Measurements from ENCODE around the gene CACNA1S.

CACNA1S gene

DNA sequence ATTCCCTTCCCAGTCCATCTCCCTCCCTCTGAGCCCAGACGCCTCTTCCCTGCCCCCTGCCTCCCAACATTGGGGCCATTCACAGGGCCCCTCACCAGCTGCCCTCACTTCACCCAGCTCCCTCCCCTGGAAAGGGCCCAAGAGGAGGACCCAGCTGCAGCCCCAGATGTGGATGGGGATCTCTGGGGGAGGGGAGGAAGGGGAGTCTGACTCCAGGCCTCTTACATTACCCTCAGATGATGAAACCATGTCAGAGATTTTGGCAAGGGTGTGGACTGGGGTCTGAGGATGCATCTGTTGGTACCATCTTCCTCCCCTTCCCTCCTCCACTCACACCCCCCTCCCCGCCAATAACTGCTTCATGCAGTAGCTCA is 87.6 kb downstream of the CACNA1S start:
- DNase-seq = no peak

DNA sequence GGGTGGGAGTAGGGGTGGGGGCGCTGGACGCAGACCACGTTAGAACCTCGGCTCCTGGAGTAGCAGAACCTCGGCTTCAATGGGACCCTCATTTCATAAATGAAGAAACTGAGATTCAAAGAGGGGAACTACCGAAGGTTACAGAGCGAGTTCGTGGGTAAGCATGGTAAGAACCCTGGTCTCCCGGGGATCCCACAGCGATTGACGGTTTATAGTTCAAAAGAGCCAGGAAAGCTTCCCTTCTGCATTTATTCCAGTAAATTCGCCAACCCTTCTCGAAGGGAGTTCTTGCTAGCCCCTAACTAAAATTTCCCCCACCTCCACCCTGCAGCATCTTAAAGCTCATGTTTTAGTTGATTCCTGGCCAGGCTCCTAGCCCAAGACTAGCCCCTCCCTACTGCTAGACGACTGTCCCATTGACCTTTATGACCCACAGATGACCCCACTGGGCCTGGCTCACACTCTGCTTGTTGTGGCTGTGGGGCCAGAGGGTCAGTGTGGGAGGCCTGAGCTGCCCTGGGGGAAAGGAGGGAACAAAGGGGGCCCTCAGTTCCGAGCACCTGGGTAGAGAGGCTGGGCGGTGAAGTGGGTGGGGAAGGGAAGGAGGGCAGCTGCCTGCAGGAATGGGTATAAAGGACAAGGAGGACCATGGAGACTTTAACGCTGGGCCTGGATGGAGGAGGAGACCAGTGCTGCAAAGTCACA is 88.2 kb downstream of the CACNA1S start:
- DNase-seq = no peak

DNA sequence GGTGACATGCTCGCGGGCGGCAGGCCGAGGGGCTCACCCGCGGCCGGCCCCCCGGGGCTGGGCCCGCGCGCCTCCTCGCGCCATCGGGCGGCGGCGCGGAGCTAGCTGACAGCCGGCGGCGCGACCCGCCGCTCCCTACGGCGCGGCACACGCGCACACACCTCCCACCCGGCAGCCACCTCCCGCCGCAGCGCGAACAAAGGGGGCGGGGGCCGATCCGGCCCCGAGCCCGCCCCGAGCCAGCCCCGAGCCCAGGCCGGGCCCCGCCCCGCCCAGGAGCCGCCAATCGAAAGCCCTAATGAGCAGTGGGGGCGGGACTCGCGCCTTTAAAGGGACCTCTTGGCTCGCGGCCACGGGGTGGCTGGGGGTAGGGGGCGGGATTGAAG is 88.7 kb downstream of the CACNA1S start, which contains the start of gene KIF21B:
Gene KIF21B (minus strand): TSS at position 198 of the 386 bp plus-strand sequence. CDS start 331 bp downstream, outside the sequence.
- DNase-seq = peak; percentile 24 to 49

DNA sequence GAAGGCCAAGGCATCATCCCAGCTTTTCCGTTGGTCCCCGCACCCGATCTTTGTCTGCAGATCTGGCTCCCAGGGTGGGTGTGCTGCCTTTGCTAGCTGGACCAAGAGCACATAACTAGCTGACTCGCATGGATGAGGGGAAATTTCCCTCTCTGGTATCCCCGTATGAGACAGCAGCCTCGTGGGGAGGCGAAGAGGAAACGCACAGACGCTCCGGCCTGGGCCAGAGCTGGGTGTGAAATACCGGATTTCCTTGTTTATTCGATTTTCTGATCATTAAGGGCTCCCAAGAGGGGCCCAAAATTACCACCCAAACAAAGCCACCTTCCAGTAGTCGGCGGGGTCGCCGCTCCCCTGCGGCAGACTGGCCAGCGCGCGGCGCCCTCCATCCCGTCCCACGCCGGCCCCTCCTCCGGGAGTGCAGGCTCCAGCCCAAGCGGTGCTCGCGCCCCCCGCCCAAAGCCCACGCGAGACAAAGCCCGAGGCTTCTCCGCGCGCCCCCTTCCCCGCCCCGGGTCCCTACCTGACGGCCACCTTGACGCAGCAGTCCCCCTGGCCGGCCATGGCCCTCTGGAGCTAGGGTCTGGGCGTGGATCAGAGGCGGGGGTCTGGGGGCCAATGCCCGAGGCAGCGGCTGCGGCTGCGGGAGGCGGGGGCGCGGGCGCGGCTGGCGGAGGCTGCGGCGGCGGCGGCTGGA is 89.3 kb downstream of the CACNA1S start:
- no peak for DNase-seq

DNA sequence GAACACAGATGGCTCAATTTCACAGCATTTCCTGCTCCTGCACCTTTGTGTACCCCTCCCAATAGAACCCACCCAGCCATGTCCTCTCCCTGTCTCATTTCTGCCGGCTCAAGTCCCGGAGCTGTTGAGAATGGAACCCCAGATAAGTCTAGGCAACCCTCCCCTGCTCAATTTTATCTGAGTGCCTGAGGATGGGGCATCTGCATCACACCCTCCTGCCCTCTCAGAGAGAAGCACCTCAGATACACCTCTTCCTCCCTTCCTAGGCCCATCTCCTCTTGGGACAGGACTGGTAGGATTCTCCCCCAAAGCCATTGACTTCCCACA is 89.8 kb downstream of the CACNA1S start:
- no peak for DNase-seq

DNA sequence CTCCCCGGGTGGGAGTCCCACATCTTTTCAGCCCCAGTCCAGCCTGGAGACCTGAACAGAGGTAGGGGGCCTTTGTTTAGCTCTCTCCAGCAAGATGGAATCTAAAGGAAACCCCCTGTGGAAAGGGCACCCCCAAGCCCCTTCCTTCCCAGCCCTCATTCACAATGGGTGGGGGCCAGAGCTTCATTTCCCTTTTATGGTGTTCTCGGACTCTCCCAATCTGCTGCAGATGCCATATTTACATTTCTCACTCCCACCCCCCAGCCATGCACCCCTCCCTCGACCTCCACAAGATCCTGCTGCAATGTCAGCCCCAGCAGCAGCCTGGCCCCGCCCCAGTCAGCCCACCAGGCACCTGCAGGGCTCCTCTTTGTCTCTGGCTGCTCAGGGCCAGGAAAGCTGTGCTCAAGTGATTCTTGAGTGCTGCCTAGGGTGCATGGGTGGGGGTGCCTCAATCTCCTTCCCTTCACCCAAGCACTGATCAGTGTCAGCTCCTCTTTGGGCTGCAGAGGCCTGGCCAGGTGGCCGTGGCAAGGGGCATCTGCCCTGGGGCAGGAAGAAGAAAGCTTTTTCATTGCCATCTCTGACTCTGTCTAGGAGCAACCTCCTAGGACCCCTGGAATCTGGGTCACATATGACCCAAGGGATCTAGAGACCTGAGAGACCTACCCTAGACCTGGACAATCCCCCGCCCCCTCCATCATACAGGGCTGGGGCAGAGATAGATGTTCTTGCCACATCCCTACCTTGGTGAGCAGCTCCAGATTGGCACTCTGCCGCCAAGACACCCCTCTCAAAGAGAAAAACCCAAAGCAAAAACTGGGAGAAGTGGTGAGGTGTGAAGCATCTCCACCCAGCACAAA is 90.4 kb downstream of the CACNA1S start:
- DNase-seq = no peak

DNA sequence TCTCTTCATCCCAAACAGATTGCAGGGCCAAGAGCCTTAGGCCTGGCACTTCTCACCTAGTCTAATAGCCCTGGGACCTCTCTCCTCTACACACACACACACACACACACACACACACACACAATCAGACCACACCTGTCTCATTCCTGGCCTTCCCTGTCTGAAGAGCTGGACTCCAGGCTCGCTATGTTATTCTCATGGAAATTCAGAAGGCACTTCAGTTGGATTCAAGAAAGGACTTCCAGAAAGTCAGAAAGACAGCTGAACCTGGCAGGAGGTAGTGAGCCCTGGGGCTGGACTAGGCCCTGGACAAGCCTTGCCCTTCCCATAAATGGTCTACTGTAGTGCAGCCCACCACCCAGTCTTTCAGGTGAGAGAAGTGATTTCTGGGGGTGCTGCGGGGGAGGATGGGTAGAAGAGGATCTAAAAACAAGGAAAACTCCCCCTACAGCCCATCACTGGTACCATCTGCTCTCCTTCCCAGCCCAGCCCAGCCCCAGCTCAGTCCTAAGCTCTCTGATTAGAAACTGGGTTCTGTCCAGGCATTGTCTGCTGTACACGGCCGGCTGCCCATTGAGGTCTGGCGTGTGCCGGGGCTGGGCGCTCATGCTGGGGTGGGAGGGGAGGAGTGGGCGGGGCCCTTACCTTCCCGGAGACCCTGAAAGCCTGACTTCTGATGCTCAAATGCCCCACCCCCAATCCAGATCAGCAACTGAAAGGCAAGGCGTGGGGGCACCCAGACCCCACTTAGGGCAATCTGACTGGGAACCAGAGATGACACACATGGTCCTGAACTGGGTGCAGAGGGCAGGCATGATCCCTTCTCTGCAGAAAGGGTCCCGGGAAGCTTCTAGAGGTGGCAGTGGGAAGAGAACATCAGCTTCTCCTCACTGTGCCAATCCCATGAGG is 91.3 kb downstream of the CACNA1S start:
- DNase-seq = no peak

DNA sequence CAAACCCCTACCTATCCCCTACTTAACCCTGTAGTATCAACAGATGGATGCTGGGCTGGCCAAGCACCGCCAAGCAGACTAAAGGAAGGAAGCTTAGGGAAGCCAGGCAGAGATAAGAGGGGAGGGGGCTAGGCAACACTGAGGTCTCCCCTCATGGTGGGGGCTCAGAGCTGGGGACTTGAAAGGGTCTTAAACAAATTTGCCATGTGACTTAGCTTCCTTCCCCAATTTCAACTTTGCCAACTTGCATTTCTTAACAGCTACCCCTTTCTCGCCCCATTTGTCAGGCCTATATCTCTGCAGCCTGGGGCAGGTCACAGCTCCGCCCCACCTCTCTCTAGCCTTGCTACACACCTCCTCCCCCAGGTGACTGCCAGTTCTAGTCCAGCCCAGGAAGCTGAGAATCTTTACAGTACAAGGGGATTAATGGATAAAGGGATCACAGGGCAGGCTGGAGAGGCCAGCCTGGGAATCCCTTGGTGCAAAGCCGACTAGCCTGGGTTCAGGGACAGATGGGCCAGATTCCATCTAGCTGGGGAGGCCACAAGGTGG is 92.1 kb downstream of the CACNA1S start:
- DNase-seq = no peak

DNA sequence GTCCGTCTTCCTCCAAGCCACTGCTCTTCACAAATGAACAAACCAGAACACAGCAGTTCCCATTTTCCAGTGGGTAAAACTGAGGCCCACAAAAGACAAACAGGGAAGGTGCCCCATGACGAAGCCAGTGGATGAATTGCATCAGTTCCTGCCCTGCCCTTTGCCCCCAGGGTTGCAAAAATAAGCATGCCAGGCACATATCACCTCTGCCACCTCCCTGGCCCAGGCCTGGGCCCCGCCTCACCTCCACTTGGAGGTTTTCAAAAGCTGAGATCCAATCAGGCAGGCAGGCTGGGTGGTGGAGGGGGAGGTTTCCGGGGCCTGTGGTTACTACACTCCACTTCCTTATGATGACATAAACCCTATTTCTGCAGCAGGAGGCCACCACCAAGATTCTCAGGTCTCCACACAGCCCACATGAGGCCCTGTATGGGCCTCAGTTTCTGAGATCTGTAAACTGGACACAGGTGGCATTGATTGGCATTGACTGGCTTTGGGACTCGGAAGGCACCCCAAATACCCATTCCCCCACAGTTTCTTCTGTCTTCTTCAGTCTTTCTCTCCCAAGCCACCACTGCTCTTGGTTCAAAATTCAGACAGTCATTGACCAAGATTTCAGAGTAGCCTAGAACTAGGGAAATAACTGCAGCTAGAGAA is 92.8 kb downstream of the CACNA1S start:
- DNase-seq = no peak

DNA sequence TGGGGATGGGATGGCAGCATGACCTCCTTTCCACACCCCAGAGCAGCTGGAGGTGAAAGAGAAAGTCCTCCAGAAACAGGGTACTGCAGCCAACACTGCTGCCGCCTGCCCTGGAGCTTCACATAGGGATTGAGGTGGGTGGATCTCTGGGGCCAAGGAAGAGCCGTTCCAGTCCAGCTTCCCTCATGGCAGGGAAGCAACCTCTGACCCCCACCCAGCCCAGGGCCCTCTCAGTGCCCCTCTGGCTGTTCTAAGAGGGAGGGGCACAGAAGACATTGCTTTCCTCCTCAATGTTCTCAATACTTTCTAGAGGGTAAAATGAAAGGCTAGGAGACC is 94.4 kb downstream of the CACNA1S start:
- DNase-seq = no peak

DNA sequence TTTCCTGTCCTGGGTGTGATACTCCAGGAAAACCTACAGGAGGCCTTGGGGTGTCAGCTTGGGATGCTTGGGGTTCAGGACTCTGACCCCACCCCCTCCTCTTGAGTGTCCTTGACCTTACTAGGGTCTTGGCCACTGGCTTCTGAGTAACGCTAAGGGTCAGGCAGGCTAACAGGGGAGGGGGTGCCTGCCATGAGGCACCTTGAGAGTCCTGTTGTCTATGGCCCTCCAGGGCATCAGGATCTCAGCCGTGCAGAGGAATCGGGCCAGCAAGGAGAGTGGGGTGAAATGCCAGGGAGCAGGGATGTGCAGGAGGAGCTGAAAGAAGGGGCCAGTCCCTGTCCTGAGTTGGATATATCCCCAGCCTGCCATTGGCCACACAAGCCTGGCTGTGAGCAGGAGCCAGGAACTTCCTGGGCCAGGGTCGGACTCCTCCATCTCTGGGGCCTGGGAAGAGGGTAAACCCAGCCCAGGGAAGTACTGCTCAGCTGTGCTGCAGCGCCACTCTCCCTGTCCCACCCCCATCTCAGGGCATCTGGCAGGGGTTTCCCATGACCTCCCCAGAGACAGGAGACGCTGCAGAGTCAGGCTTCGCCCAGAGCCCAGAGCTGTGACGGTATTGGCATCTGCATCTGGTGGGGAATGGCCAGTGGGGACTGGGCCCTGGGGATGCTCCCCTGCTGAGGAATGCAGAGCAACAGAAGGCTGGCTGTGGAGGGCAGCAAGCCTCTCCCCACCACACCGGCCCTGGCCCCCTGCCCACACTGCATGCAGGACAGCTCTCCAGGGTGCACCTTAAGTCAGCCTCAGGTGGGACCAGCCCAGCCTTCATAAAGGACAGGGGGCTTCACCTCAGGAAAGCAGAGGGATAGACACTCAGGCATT is 95.0 kb downstream of the CACNA1S start:
- no peak for DNase-seq

DNA sequence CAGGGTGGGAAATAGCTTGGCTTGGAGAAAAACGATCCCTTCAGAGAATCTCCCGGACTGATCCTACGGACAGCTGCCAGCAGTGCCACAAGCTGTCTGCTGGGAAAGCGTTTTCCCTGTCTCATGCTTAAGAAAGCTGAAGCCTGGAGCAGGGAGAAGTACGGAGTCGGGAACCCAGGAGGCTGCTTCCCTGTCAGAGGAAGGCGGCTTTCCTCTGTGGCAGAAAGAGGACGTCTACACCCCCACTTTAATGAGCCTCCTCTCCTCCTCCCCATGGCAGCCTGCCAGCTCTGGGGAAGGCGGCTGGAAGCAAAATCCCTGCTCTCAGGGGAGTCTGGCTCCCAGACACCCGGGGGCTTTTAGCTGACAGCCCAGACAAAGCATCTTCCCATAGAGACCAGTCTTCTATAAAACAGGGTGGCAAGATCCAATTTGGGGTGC is 96.0 kb downstream of the CACNA1S start:
- DNase-seq = no peak

DNA sequence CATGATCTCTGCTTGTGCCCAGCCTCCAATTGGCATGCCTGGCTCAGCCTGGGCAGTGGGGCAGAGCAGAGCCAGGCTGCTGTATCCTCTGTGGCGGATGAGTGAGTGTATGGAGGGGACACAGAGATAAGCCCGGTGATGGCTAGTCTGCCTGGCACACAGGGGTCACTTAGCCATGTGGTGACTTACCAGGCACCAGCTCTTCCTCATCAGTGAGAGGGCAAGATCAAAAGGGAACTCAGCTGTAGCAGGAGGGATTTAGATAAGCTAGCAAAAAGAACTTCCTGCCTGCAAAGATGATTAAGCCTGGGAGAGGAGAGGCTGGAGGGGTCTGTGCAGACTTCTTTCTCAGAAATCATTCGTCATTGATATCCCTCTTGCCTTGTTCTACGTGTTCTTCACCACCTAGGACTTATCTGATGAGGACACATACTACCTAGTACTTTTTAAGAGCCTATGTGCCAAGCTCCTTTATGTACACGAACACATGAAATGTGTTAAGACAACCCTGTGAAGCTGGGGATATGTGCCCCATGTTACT is 96.6 kb downstream of the CACNA1S start:
- DNase-seq = no peak

DNA sequence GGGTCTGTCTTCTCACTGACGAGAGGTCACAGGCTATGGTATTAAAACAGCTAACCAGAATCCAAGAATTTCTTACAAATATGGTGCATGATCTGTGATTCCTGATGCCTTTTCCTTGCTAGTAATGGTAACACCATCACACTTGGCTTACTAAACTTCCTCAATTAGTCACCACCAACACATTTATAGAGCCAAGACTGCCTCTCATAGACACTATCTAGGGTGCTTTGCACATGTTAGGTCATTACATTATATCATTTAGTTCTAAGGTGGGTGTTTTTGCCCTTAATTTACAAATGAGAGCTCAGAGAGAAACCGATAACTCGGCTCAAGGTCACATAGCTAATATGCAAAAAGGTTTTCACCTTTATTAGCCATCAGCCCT is 97.4 kb downstream of the CACNA1S start:
- no peak for DNase-seq

DNA sequence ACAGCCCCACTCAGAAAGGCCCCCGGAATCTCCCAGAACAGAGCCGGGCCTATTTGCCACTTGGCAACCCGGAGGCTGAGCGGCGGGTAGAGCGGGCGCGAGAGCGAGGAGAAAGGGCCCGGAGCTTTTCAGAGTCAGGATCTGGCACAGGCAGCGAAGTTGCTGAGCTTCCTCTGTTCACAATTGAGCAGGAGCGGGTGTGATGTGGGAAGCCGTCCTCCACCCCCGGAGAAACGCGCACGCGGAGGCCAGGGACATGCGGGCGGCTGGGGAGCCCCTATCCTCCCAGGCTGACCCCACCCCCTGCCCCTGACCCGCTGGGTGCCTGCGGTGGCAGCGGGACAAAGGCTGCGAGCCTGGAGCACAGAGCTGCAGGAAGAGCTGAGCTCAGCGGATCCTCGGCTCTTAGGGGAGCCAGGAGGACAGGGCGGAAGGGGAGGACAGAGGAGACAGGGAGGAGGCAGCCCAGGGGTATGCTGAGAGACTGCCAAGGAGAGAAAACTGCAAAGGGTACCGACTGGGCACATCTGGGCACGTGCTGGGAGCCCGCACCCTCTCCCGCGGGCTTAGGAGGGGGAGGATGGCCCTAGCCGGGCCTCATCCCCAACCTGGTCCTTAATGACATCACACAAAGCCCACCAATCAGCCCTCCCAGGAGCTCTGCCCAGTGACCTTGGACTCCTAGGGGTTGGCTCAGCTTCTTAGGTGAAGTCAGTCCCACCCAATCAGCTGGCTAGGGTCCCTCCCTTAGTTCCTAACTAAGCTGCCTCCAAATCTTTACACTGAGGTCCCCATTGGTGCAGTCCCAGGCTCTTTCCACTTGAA is 98.0 kb downstream of the CACNA1S start:
- DNase-seq = no peak

DNA sequence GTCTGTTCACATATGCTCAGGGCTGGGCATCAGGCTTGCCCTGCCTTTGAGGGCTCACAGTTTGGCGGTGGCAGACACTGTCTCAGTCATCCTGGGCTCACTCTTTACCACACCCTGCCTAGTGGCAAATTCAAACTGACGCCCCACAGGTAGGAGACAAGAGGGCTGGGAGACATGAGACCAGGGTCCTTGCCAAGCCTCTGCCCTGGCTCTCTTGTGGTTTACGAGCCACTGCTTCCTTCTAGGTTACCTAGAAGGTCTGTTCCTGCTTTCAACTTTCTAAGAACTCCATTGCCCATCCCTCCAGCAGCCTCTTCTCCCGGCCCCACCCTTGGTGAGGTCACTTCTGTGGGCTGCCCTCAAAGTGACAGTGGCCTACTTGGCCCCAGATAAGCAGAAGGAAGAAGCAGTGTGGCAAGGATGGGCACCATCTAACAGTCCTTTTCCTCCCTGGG is 99.2 kb downstream of the CACNA1S start:
- DNase-seq = no peak

DNA sequence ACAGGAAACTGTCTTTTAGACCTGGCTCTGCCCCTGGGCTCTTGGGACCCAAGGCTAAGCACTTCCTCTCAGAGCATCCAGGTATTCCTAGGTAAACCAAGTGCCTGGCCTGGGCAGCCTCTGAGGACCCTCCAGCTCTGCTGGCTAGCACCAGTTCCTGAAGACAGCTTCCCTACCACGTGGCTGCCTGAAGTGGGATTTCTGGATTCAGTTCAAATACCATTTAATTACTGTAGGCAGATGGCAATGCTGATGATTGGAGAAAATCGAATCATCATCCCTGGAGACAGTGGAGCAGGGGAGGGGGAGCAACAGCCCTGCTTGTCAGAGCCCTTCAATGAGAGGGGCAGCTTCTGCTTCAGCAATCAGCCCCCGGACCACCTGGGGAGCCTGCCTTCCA is 100.6 kb downstream of the CACNA1S start:
- no peak for DNase-seq

DNA sequence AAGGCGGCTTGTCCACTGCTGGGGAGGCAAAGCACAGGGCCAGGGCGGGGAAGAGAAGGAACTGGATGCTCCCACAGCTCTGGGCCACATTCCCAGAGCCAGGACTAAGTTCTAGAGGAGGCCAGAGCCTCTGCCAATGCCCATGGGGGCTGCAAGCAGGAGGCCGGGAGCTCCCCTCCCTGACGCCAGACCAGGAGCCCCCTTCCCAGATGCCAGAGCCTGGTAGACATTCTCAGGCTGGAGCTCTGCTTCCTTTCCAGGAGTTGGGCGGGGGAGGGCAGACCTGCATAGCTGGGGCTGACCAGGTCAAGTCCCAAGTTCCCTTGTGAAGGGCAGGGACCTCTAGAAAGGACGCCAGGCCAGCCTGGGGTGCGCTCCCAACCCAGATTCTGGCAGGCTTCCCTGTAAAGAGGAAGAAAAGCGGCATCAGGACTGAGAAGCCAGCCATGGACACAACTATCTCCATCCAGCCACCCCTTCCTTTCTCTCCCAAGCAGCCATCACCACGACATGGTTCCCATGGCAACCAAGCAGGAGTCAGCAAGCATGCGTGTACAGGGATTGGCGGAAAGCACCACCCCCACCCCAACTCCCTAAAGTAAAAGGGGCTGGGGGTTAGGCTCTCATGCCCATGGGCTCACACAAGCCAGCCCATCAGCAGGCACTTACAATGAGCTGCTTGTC is 102.1 kb downstream of the CACNA1S start:
- no peak for DNase-seq
